Tibial nerve (tissue), 4 donors: ENCODE measurements around the gene USB1. TPM values are rescaled to one million over a fixed set of nuclear protein-coding genes. Genes with fewer than 3 reads are reported as not detected.

Experiments
- DNase-seq, 2 donors: peaks; one replicate each; pipeline ENCODE4 v3.0.0-alpha.2; 2019; ENCODE audit warnings: low spot score in 2 of 2
- H3K27ac ChIP-seq, 4 donors: fragments of 200-600 bp; sonication (generic) in 3 of 4; one replicate each; pipeline ENCODE4 v1.5.1; 2017 to 2019; ENCODE audit warnings: mild to moderate bottlenecking in 1 of 4
- H3K27me3 ChIP-seq, 2 donors: fragments of 200-600 bp; sonication (generic) in 1 of 2; one replicate each; pipeline versions ENCODE4 v1.5.1 to v1.6.0; 2017 to 2019
- H3K36me3 ChIP-seq, 3 donors: fragments of 200-600 bp; sonication (generic); one replicate each; pipeline ENCODE4 v1.5.1; 2018 to 2019
- H3K4me1 ChIP-seq, 4 donors: fragments of 200-600 bp; sonication (generic) in 3 of 4; one replicate each; pipeline ENCODE4 v1.5.1; 2017 to 2019
- H3K4me3 ChIP-seq, 4 donors: fragments of 200-600 bp; sonication (generic) in 3 of 4; one replicate each; pipeline ENCODE4 v1.5.1; 2017 to 2019; ENCODE audit warnings: mild to moderate bottlenecking in 1 of 4, moderate library complexity in 1 of 4
- H3K9me3 ChIP-seq, 4 donors: fragments of 200-600 bp; sonication (generic) in 3 of 4; one replicate each; pipeline ENCODE4 v1.5.1; 2017 to 2019
- EP300 ChIP-seq, 2 donors: sonication (generic); formaldehyde crosslinking; IDR thresholded peaks; one replicate each; pipeline ENCODE4 v1.6.1; 2017; ENCODE audit warnings: antibody characterized with exemption in 2 of 2, mild to moderate bottlenecking in 1 of 2
- POLR2A ChIP-seq, 2 donors: fragments of 450-650 bp; IDR thresholded peaks; one replicate each; pipeline ENCODE4 v1.6.1; 2017; ENCODE audit warnings: antibody characterized with exemption in 2 of 2, mild to moderate bottlenecking in 2 of 2, moderate library complexity in 2 of 2
- WGBS, 2 donors: methylation state at CpG; one replicate each; pipeline ENCODE4 v1.1.5; 2018; 5-methylcytosine and 5-hydroxymethylcytosine counted together
- total RNA-seq, 4 donors: library from RNA; depleted of rRNA; stranded (reverse); fragments of >200 nt; gene quantifications; one replicate each; pipeline ENCODE4 v1.1.0, GENCODE V29; 2016
- TF ChIP-seq, protein P1 (sequence below), 5 experiments: fragments of 200-600 bp in 3 of 5; fragments of 450-650 bp in 2 of 5; sonication (generic) in 3 of 5; IDR thresholded peaks; one replicate each; pipeline ENCODE4 v1.5.1; 2016 to 2019; ENCODE audit warnings: antibody characterized with exemption in 5 of 5, mild to moderate bottlenecking in 3 of 5, moderate library complexity in 2 of 5

Gene USB1
- total RNA-seq, 4 donors from 2014 or later = 23.1 to 80.4 (median 31.6) TPM

DNA sequence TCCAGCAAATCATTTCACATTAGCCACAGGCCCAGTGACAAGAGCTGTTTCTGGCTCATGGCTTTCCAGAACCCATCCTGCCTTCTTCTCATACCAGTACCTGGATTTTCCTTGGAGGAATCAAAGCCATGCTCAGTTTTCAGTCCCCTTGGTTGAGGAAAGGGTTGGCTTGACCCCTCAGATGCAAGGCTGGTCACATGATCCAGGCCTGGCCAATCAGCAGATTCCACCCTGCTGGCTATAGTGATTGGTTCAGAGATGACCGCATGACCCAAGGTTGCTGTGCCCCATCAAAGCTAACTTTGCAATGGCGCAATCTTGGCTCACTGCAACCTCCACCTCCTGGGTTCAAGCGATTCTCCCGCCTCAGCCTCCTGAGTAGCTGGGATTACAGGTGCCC is 69.4 kb downstream of the USB1 start:
- no peak overlapping the region for H3K4me3 ChIP-seq
- H3K27me3 ChIP-seq = no peaks in the 10 kb centered on the region
- no peaks in the 10 kb centered on the region for H3K36me3 ChIP-seq
- no peaks in the 10 kb centered on the region for H3K4me1 ChIP-seq
- WGBS, 2 donors = 100% methylated on average over 3 to 4 of the region's 4 CpGs
- TF ChIP-seq, protein P1, sequence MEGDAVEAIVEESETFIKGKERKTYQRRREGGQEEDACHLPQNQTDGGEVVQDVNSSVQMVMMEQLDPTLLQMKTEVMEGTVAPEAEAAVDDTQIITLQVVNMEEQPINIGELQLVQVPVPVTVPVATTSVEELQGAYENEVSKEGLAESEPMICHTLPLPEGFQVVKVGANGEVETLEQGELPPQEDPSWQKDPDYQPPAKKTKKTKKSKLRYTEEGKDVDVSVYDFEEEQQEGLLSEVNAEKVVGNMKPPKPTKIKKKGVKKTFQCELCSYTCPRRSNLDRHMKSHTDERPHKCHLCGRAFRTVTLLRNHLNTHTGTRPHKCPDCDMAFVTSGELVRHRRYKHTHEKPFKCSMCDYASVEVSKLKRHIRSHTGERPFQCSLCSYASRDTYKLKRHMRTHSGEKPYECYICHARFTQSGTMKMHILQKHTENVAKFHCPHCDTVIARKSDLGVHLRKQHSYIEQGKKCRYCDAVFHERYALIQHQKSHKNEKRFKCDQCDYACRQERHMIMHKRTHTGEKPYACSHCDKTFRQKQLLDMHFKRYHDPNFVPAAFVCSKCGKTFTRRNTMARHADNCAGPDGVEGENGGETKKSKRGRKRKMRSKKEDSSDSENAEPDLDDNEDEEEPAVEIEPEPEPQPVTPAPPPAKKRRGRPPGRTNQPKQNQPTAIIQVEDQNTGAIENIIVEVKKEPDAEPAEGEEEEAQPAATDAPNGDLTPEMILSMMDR (IDR thresholded peaks at IDR 0.05) = no peak
- TF ChIP-seq EP300 (IDR thresholded peaks at IDR 0.05) = no peak
- no peak for TF ChIP-seq POLR2A (IDR thresholded peaks at IDR 0.05)
- no peak overlapping the region for H3K27ac ChIP-seq
- no peaks in the 10 kb centered on the region for H3K9me3 ChIP-seq
- no peak for DNase-seq

Other genes with a start within 250 kb of the USB1 start
- gene KIFC3, start 198.9 kb upstream of the USB1 start, total RNA-seq = 10 to 100 TPM; 50.9 to 87.0 (median 60.2) TPM
- not detected for gene CNGB1, start 30.3 kb upstream of the USB1 start, total RNA-seq
- gene ZNF319, start 735 bp upstream of the USB1 start, total RNA-seq = 10 to 100 TPM in 1 of 4 donors, 1 to 10 TPM in 3; 7.5 to 11.6 (median 9.1) TPM
- gene MMP15, start 24.3 kb downstream of the USB1 start, total RNA-seq = 10 to 100 TPM; 11.4 to 32.9 (median 28.4) TPM
- 10 to 100 TPM; 19.9 to 32.4 (median 25.6) TPM for gene CFAP20, start 128.0 kb downstream of the USB1 start, total RNA-seq
- gene CSNK2A2, start 196.7 kb downstream of the USB1 start, total RNA-seq = 10 to 100 TPM; 25.8 to 74.7 (median 34.1) TPM